GM19463 (cell line): ENCODE data around the gene PPIF.

ENCODE experiments used
- ATAC-seq: cut with Tn5 transposase; IDR thresholded peaks from one replicate; pipeline ENCODE4 v1.9.1; 2021; ENCODE audit warnings: mild to moderate bottlenecking, moderate library complexity; ENCODE audit not compliant: unreplicated experiment

Gene PPIF

DNA sequence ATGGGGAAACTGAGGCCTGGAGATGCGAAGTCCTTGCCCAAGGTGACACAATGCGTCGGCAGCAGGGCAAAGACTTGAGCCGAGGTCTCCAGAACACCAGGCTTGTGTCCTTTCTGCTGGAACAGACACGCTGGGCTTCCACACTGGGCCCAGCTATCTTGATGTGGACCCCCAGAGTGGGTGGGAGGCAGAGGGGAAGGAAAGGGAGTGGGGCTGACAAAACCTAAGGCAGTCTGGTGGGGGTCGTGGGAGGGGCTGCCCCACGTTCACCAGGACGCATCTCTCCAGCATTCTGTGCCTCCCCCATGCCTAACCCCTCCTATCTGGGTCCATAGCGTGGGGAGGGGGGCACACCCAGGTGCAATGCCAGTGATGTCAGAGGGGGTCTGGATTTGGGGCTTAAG is 38.1 kb downstream of the PPIF start:
- ATAC-seq: no peak

GRCh38 chr10:79385804-79386531 is 38.7 kb downstream of the PPIF start:
- no peak for ATAC-seq

GRCh38 chr10:79386637-79387465 is 39.6 kb downstream of the PPIF start:
- ATAC-seq: no peak

- ATAC-seq: no peak
These were observed 40.3 kb downstream of the PPIF start for GRCh38 chr10:79387466-79387973.

DNA sequence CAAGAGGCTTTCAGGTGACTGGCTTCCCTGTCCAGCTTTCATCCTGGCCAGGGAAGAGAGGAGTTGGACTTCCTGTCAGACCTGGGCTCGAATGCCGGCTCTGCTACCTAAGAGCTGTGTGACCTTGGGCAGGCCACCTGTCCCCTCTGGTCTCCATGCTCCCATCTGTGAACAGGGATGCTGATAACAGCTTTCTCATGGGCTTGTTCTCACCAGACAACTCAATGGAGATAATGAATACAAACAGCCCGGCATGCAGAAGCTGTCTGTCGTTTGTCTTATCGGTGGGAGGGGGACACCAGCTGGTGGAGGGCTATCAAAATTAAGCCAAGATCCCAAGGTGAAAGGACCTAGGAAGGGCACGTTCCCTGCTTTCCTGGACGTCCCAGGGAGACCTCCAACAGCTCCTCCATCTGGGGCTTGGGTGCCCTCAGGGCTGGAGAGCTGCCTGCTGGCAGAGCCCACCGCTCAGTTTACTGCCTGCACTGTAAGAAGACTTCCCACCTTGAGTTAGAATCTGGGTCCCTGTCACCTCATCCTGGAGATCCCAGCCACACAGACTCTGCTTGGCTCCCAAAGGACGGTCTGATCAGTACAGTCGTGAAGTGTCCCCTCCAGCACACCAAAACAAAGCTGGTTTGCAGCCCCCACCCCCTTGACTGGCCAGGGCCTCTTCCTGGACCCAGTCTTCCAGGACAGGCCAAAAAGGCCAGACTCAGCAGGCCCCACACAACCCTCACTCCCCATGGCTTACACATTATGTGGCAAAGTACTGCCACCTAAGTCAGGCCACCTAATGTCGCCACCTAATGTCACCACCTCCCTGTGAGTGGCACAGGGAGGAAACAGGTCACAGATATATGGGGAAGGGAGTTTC is 40.9 kb downstream of the PPIF start:
- no peak for ATAC-seq

GRCh38 chr10:79390057-79390456 is 42.8 kb downstream of the PPIF start:
- ATAC-seq: no peak

GRCh38 chr10:79390551-79391229 is 43.4 kb downstream of the PPIF start:
- peak; percentile 58 for ATAC-seq

GRCh38 chr10:79391231-79392019 is 44.2 kb downstream of the PPIF start:
- no peak for ATAC-seq

GRCh38 chr10:79392020-79392398 is 44.7 kb downstream of the PPIF start:
- no peak for ATAC-seq

GRCh38 chr10:79392506-79393176 is 45.4 kb downstream of the PPIF start:
- ATAC-seq: no peak

DNA sequence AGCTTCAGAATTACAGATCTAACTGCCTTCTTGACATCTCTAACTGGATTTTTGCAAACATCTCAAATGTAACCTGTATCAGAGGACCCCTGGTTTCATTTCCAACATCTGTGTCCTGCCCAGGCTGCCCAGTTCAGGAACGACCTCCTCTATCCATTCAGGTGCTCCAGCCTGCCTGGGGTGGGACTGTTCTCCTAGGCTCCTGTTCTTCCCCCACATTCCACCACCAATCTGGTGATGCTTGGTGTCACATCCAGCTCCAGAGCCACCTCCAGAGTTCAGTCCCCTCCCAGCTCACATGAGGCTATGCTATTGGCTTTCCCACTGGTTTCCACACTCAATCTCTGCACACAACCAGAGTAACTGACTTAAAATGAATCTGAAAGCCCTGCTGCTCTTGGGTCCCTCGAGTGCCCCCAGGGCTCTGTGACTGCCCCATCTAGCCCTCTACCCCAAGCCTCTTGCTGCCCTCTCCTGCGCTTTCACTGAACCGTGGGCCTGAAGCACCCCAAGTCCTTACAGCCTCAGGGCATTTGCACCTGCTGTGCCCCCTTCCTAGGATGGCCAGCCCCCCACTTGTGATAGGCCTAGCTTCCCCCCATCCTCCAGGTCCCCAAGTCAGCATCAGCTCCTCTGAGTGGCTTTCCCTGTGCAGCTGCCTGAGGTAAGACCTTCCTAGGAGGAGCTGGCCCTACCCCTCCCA is 46.1 kb downstream of the PPIF start:
- no peak for ATAC-seq

DNA sequence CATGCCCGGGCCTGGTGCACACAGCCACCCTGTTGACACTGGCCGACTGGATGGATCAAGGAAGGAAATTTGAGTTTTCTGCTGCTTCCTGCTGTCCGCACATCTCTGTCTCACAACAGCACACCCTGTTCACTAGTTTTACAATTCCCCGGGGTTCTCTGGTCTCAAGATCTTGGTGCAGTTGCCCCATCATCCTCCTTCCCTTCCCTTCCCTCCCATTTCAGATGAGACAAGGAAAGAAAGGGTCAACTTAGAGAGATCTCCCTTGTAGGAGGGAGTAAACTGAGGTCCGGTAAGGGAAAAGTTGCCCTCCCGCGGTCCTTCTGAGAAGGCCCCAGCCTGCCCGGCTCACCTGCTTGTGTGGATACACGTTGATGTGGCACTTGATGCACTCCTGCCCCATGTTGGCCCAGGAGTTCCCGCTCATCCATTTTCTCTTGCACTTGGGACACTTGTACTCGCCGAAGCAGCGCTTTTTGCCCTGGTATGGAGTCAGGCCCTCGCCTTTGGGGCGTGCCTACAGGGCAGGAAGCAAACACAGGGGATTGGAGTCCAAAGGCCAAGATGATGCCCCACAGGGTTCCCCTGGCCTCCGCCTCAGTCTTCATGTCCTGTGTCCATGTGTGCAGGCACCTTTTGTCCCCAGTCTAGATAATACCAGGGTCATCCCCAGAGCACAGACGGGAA is 46.8 kb downstream of the PPIF start:
- no peak for ATAC-seq

GRCh38 chr10:79394664-79395063 is 47.4 kb downstream of the PPIF start:
- no peak for ATAC-seq

DNA sequence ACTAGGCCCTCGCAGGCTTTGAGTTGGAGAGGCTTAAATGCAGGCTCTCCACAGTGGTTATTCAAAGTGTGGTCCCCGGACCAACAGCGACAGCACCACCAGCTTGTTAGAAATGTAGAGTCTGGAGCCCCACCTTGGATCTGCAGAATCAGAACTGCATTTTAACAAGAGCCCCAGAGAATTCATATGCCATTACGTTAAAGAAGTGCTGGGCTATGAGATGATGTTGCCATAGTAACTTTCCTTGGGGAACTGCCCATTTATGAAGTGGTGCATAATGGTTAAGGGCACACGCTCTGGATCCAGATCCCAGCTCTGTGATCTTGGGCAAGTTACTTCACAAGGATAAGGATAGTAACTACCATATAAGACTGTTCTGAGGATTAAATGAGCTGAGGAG is 49.3 kb downstream of the PPIF start:
- ATAC-seq: no peak

GRCh38 chr10:79397051-79397450 is 49.8 kb downstream of the PPIF start:
- no peak for ATAC-seq

GRCh38 chr10:79397575-79398303 is 50.5 kb downstream of the PPIF start:
- ATAC-seq: no peak

- ATAC-seq: no peak
These were observed 51.4 kb downstream of the PPIF start for GRCh38 chr10:79398642-79399041.
